ENCODE measurements around the gene ZFP1.
"Not testable (repeated sequence)": the region's sequence is repeated elsewhere in the genome, so short reads cannot be mapped to it uniquely, and the experiment has no call there.

Gene ZFP1

GRCh38 chr16:75113541-75114121, 34.7 kb upstream of the ZFP1 start:
- DNase-seq (ENCODE audit: low spot score), result no peak

- DNase-seq (ENCODE audit: low spot score), result no peak
Measured at GRCh38 chr16:75114179-75114945, 34.0 kb upstream of the ZFP1 start.

- DNase-seq (ENCODE audit: low spot score), result no peak
Measured at GRCh38 chr16:75114946-75115825, 33.1 kb upstream of the ZFP1 start.

GRCh38 chr16:75116081-75116910, 32.0 kb upstream of the ZFP1 start, which contains the start of gene LDHD:
Gene LDHD, minus strand, starts transcription at chr16:75116780. Its CDS starts 60 bp downstream, at chr16:75116720.
- DNase-seq (ENCODE audit: low spot score), result peak; percentile 86

- DNase-seq (ENCODE audit: low spot score), result no peak
Measured at GRCh38 chr16:75116911-75117245, 31.4 kb upstream of the ZFP1 start.

GRCh38 chr16:75118943-75119539, 29.3 kb upstream of the ZFP1 start:
- DNase-seq (ENCODE audit: low spot score), result no peak

- no peak for DNase-seq (ENCODE audit: low spot score)
Measured at GRCh38 chr16:75120253-75120652, 28.1 kb upstream of the ZFP1 start.

- DNase-seq (ENCODE audit: low spot score), result peak; percentile 60
Measured at GRCh38 chr16:75121949-75122568, 26.3 kb upstream of the ZFP1 start.

- no peak for DNase-seq (ENCODE audit: low spot score)
Measured at GRCh38 chr16:75122609-75123008, 25.7 kb upstream of the ZFP1 start.

- no peak for DNase-seq (ENCODE audit: low spot score)
Measured at GRCh38 chr16:75127713-75128415, 20.5 kb upstream of the ZFP1 start.

GRCh38 chr16:75129421-75130149, 18.7 kb upstream of the ZFP1 start:
- DNase-seq (ENCODE audit: low spot score), result not testable (repeated sequence)

- DNase-seq (ENCODE audit: low spot score), result no peak
Measured at GRCh38 chr16:75130150-75130771, 18.1 kb upstream of the ZFP1 start.

- no peak for DNase-seq (ENCODE audit: low spot score)
Measured at GRCh38 chr16:75131081-75131480, 17.2 kb upstream of the ZFP1 start.

- no peak for DNase-seq (ENCODE audit: low spot score)
Measured at GRCh38 chr16:75138233-75138632, 10.1 kb upstream of the ZFP1 start.

- no peak for DNase-seq (ENCODE audit: low spot score)
Measured at GRCh38 chr16:75138636-75139035, 9.7 kb upstream of the ZFP1 start.

GRCh38 chr16:75139498-75139897, 8.8 kb upstream of the ZFP1 start:
- DNase-seq (ENCODE audit: low spot score), result no peak

GRCh38 chr16:75143941-75144340, 4.4 kb upstream of the ZFP1 start:
- no peak for DNase-seq (ENCODE audit: low spot score)

- no peak for DNase-seq (ENCODE audit: low spot score)
Measured at GRCh38 chr16:75147968-75148310, 385 bp upstream of the ZFP1 start.

GRCh38 chr16:75151798-75152197, 3.5 kb downstream of the ZFP1 start:
- DNase-seq (ENCODE audit: low spot score), result no peak
